Transverse colon (tissue), 4 donors: ENCODE results near the gene ZDHHC24.
"Not testable (repeated sequence)": the region's sequence is repeated elsewhere in the genome, so short reads cannot be mapped to it uniquely, and the experiment has no call there.

Experiments
- EP300 ChIP-seq: sonication (generic); formaldehyde crosslinking; IDR thresholded peaks from one replicate; pipeline ENCODE4 v1.6.1; 2017; ENCODE audit warnings: antibody characterized with exemption, low read depth
- POLR2AphosphoS5 ChIP-seq, 3 donors: sonication (generic); formaldehyde crosslinking; IDR thresholded peaks; one replicate each; pipeline ENCODE4 v1.6.1; 2016; ENCODE audit warnings: antibody characterized with exemption in 3 of 3
- TF ChIP-seq, protein P1 (sequence below), 5 experiments: fragments of 200-600 bp in 3 of 5; fragments of 450-650 bp in 2 of 5; sonication (generic) in 3 of 5; IDR thresholded peaks; 1 replicate in 2 of 5; 2 replicates in 3 of 5; pipeline ENCODE4 v1.5.1; 2016 to 2017; ENCODE audit warnings: antibody characterized with exemption in 5 of 5, inconsistent platforms in 3 of 5, mild to moderate bottlenecking in 2 of 5, moderate library complexity in 1 of 5

DNA sequence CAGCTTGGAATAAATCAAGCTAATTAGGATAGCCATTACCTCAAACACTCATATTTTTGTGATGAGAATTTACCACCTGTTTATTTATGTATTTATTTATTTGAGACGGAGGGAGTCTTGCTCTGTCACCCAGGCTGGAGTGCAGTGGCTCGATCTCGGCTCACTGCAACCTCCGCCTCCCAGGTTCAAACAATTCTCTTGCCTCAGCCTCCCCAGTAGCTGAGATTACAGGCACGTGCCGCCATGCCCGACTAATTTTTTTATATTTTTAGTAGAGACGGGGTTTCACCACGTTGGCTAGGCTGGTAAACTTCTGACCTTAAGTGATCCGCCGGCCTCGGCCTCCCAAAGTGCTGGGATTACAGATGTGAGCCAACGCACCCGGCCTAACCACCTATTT lies 896 bp downstream of the ZDHHC24 start:
- TF ChIP-seq, protein P1, sequence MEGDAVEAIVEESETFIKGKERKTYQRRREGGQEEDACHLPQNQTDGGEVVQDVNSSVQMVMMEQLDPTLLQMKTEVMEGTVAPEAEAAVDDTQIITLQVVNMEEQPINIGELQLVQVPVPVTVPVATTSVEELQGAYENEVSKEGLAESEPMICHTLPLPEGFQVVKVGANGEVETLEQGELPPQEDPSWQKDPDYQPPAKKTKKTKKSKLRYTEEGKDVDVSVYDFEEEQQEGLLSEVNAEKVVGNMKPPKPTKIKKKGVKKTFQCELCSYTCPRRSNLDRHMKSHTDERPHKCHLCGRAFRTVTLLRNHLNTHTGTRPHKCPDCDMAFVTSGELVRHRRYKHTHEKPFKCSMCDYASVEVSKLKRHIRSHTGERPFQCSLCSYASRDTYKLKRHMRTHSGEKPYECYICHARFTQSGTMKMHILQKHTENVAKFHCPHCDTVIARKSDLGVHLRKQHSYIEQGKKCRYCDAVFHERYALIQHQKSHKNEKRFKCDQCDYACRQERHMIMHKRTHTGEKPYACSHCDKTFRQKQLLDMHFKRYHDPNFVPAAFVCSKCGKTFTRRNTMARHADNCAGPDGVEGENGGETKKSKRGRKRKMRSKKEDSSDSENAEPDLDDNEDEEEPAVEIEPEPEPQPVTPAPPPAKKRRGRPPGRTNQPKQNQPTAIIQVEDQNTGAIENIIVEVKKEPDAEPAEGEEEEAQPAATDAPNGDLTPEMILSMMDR (IDR thresholded peaks at IDR 0.05), result not testable (repeated sequence)
- not testable (repeated sequence) for TF ChIP-seq EP300; POLR2AphosphoS5 (IDR thresholded peaks at IDR 0.05)
